ENCODE data around the gene OSGIN1.

The OSGIN1 gene

DNA sequence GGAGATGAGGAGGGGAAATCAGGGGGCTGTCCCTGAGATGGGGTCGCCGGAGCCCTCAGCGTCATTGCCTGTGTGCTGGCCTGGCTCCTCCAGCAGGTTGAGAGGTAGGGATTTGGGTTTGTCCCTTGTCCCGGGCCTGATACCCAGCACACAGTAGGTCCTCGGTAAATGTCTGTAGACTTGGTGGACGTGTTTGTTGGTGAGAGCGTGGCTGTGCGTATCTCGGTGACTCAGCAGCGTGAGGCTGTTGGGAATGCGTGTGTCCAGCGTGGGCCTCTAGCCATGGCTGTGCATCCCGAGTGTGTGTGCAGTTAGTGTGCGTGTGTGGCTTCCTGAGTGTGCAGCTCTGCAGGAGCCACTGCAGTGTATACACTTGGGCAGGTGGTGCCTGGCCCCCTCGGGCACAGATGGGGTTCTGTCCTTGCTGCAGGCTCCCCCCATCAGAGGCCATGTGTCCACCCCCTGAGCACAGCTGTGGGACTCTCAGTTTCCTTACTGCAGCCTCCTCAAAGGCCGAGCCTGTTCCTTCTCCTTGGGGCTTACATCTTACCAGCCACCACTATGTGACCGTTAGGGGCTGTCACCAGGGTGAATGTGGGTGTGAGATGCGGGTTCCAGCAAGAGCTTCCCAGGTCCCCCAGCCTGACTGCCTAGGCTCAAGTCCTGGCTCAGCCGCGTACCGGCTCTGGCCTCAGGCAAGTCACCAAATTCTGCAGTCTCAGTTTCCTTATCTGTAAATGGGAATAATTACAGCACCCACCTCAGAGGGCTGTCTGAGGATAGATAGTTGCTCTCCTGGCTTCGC lies 20.7 kb downstream of the OSGIN1 start:
- DNase-seq: no peak

- DNase-seq: no peak
These were observed 21.4 kb downstream of the OSGIN1 start for GRCh38 chr16:83974475-83974874.

DNA sequence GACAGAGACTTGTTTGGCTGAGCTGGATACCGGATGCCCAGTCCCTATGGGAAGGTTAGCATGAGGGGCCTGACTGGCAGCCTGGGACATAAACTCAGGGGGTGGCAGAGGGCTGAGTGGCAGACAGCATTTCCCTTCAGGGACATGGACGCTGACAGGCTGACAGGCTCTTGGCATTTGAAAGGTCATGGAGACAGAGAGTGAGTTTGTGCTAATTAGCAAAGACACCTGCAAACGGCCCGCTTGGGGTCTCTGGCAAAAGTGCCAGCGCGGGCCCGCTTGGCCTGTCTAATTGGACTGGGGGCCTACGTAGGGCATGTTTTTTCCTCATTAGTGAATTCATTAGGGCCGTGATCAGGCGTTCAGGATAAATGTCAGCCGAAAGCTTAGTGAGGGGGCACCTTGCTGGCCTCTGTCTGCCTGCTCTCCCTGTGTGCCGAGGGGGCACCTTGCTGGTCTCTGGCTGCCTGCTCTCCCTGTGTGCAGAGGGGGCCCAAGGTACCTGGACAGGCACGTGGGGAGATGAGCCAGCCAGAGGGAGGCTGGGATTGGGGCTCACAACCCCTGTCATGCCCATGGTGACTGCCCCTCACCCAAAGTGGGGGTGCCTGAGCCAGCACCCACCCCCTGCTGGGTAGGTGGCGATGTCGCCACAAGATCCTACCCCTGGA lies 22.7 kb downstream of the OSGIN1 start:
- DNase-seq: no peak

GRCh38 chr16:83977056-83977815 lies 24.2 kb downstream of the OSGIN1 start:
- no peak for DNase-seq

DNA sequence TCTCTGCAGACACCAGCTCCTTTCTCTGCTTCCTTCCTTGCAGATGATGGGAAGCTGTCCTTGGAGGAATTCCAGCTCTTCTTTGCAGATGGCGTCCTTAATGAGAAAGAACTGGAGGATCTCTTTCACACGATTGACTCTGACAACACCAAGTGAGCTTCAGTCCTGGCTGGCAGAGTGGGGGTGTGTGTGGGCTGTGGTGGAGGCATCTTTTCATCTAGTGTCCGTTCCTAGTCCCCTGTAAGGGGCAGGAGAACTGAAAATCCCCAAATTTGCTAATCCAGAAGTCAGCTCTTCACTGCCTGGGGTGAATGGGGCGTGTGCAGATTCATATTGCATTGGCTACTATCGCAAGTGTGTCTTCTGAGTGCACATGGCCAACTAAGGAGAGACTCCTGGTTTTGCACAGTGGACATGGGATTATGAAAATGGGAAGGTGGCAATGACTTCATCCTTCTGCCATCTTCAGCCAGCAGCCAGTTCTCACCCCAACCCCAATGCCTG lies 25.4 kb downstream of the OSGIN1 start:
- no peak for DNase-seq

DNA sequence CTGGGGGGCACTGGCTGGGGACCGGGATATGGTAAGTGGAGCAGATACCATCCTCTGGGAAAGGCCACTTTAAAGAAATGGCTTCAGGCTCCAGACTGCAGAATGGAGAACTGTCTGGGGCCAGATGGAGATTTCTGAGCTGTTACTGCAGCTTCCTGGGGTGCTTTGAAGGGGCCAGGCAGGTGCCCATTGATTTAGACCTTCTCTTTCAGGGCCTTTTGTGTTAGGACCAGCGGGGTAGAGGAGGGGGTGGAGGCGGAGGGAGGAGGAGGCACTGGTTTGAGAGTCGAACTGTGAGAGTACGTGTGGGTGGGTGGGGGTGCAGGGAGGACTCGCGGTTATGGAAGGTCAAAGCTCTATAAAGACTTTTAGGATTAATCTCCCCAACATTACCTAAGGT lies 26.4 kb downstream of the OSGIN1 start:
- no peak for DNase-seq

GRCh38 chr16:83980794-83981193 lies 27.8 kb downstream of the OSGIN1 start:
- DNase-seq: no peak

DNA sequence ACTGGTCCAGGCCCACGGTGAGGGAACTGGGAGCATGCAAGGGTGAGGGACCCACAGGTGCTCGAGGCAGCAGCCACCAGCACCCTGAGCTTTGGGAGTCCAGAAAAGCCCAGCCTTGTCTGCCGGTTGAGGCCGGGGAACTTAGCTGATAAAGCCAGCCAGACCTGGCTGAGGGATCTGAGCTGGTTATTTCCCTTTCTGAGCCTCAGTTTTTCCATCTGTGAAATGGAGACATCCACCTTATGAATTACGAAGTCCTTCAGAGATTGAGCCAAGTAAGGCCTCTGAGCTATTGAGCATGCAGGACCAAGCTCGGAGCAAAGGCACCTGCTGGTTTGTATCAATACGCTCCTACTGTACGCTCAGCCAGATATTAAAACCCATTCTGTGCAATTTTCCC lies 28.8 kb downstream of the OSGIN1 start:
- no peak for DNase-seq

DNA sequence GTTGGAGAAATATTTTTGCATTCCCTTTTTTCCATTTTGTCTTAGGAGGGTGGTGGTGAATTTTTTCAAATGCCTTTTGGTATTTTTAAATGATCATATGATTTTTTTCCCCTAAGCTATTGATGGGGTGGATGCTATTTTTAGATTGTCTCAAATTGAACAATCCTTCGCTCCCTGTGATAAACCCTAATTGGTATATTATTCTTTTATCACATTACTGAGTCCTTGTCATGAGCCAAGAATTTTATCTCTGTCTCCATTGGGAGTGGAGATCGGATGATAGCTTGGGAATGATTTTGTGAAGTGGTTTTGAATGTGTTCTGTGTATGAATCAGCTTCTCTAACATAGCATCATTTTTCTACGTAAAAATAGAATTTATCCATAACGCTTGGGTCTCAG lies 30.5 kb downstream of the OSGIN1 start:
- DNase-seq: no peak

GRCh38 chr16:83989300-83989699 lies 36.3 kb downstream of the OSGIN1 start:
- no peak for DNase-seq

DNA sequence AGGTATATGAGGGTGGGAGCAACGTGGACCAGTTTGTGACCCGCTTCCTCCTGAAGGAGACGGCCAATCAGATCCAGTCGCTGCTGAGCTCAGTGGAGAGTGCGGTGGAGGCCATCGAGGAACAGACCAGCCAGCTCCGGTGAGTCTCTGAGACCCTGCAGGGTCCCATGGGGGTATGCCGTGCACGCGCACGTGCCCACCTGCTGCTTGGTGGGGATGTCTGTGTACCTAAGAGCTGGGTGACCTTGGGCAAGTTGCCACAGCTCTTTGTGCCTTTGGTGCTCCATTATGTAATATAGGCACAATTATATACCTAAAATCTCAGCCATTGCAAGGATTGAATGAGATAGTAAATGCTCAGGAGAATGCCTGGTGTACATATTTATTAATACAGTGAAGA lies 37.5 kb downstream of the OSGIN1 start:
- DNase-seq: no peak

- DNase-seq: no peak
These were observed 39.6 kb downstream of the OSGIN1 start for GRCh38 chr16:83992624-83993023.

DNA sequence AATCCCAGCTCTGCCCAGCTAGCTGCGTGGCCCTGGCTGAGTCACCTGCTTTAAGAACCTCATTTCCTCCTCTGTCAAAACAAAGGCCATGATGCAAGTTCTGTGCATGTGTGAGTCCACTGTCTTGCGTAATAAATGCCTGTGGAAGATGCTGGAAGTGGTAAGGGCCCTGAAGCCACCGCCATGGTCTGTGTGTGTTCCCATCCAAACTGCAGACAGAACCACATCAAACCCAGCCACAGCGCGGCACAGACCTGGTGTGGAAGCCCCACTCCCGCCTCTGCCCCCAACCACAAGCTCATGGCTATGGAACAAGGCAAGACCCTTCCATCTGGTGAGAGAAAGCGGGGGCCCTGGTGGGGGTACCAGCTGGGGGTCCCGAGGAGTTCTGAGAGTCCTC lies 41.0 kb downstream of the OSGIN1 start:
- DNase-seq: peak in 1 of 2 donors; percentile 50

DNA sequence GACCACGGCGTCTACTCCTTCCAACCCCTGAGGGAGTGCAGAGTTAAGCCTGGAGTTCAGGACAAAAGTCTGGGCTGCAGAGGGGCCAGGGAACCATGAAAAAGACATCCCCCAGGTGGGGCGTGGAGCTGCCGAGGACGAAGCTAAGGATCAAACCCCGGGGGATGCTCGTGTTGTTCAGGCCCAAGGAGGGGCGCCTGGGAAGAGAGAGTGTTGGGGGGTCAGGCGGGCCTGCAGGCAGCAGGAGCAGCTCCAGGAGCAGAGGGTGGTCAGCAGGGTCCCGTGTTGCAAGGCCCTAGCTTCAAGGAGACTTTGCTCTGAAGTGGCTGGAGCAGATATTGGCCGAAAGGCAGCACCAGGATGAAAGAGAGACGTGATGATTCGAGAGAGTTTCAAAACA lies 41.7 kb downstream of the OSGIN1 start:
- no peak for DNase-seq

DNA sequence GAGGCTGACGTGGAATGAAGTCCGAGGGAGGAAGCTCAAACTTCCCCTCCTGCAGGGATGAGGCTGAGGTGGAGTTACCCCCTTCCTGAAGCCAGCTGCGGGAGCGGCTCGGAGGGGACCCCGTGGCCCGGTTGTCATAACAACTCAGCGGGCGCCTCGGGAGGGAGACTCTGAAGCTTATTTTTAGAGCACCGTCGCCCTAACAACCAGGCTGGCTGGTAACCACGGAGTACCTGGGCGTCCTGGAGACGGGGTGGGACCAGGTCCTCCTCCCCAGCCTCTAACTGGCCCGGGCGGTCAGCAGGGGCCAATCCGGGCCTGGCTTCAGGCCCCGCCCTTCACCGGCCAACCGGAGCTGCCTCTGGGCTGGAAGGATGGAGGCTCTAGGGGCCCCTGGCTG lies 42.7 kb downstream of the OSGIN1 start:
- DNase-seq: no peak

- no peak for DNase-seq
These were observed 43.6 kb downstream of the OSGIN1 start for GRCh38 chr16:83996481-83997252.

DNA sequence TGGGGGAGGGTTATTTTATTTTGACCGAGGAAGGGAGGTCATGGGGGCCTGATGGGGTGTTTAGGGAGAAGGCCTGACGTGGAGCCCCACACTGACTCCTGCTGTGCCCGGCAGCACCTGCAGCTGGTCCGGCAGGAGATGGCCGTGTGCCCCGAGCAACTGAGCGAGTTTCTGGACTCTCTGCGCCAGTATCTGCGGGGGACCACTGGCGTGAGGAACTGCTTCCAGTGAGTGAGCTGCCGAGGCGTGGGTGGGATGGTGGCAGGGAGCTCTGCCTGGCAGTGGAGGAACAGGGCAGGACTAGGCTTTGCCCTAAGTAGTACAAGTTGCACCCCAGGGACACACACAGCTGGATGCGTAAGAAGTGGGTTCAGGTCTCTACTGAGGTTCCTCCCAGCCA lies 45.1 kb downstream of the OSGIN1 start:
- DNase-seq: no peak

DNA sequence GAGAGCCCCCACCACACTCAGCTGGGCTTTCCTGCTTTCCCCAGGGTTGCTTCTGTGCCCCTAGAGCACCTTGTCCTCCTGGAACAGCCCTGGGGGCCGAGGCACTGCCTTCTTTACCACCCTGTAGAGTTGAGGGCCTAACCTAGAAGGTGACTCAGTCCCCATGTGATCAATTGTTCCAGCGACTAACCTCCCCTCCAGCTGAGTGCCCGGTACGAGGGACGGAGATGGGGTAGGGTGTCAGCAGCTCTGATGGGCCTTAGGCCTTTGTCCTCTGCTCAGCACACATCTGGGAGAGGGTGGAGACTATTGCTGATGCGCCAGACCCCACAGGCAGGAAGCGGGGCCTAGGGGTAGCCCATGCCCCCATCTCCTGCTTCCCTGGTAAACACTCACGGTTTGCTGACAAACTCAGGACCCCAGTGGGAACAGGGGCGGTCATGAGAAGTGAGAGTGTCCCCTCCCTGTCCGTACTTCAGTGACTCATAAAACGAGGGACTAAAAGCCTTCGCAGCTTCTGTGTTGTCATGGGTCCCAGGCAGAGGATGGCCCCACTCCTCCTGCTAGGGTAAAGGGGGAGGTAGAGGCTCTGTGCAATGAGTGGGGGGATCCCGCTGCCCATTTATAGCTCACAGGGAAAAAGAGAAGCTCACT lies 48.1 kb downstream of the OSGIN1 start:
- DNase-seq: no peak

DNA sequence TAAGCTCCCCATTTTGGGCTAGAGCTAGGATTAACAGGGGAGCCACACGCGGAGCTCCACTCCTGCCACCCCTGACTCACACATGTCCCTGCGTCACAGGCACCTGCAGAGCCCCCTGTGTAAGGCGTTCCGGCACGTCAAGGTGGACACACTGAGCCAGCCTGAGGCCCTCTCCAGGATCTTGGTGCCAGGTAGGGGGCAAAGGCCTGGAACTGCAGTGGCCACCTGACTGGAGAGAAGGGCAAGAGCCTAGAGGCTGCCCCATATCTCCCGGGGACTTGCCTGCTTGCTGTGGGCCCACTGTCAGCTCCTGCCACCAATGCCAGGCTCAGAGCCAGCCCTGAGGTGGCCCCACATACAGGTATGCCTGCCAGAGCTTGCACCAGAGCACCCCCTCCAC lies 48.7 kb downstream of the OSGIN1 start:
- DNase-seq: no peak

DNA sequence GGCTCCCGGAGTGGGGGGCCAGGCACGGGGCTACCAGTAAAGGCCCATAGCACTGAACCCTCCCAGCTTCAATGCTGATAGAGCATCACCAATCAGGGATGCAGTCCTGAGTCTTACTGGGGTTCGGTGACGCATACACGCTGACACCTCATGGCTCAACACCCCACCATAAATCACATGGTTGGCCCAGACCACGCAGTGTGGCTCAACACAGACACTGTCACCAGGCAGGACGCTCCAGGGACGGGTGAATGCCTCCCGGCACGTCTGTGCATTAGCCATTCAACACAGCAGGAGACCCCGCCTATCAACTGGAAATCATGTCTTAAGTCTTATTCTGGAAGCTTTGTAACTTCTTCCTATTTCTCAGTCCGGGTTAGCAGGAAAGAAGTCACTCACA lies 50.0 kb downstream of the OSGIN1 start:
- DNase-seq: no peak

DNA sequence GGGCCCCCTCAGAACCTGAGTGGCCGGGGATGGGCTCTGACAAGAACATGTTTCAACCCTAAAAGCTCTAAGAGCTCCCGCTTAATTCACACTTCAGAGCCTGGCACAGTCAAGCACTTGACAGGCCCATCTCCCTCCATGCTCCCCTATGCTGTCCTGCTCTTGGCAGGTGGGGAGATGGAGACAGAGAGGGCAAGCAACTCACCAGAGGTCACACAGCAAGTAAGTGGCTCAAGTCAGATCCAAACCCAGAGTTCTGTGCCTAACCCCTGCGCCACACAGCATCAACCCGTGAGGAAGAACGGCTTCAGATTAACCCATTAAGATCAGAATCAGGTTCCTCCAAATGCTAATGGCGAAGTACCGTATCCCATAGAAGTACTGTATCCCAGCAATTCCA lies 51.4 kb downstream of the OSGIN1 start:
- no peak for DNase-seq

- DNase-seq: no peak
These were observed 52.4 kb downstream of the OSGIN1 start for GRCh38 chr16:84005391-84005790.

Measured in CD4-positive, alpha-beta T cell treated with Interferon alpha-2 for 1 hour (primary cell).